ENCODE results near the gene HHATL.

HHATL gene

DNA sequence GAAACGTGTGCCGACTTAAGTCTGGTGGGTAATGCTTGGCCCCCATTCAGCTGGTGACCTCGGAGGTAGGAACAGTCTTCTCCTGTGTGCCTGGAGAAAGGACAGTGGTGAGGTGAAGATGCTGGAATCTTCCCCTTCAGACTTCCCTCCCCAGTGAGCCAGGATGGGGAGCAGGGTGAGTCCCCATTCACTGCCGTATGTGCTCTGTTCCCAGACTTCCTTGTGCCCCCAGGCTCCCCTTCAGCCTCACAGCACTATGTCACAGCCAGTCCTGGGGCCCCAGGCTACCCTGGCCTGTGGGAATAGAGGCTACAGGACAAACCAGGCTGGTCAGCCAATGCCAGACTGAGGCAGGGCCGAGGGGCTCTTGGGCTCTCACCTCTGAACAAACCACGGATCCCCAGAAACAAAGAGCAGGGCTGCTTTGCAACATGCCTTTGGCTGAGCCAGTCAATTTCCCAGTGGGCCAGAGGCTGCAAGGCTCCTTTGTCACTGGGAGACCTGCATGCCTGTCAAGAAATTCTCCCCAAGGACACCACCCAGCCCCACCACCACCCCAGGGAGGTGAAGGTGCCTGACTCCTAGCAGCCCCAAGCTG is 31.8 kb upstream of the HHATL start:
- TF ChIP-seq, protein P1, sequence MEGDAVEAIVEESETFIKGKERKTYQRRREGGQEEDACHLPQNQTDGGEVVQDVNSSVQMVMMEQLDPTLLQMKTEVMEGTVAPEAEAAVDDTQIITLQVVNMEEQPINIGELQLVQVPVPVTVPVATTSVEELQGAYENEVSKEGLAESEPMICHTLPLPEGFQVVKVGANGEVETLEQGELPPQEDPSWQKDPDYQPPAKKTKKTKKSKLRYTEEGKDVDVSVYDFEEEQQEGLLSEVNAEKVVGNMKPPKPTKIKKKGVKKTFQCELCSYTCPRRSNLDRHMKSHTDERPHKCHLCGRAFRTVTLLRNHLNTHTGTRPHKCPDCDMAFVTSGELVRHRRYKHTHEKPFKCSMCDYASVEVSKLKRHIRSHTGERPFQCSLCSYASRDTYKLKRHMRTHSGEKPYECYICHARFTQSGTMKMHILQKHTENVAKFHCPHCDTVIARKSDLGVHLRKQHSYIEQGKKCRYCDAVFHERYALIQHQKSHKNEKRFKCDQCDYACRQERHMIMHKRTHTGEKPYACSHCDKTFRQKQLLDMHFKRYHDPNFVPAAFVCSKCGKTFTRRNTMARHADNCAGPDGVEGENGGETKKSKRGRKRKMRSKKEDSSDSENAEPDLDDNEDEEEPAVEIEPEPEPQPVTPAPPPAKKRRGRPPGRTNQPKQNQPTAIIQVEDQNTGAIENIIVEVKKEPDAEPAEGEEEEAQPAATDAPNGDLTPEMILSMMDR (IDR thresholded peaks at IDR 0.05; ENCODE audit: control insufficient read depth, insufficient read depth, low read depth, low read length, missing control alignments): no peak
- no peak overlapping the region for H3K4me3 ChIP-seq (ENCODE audit: control insufficient read depth, low read depth, low read length)
- DNase-seq (ENCODE audit: low read depth): no peak

DNA sequence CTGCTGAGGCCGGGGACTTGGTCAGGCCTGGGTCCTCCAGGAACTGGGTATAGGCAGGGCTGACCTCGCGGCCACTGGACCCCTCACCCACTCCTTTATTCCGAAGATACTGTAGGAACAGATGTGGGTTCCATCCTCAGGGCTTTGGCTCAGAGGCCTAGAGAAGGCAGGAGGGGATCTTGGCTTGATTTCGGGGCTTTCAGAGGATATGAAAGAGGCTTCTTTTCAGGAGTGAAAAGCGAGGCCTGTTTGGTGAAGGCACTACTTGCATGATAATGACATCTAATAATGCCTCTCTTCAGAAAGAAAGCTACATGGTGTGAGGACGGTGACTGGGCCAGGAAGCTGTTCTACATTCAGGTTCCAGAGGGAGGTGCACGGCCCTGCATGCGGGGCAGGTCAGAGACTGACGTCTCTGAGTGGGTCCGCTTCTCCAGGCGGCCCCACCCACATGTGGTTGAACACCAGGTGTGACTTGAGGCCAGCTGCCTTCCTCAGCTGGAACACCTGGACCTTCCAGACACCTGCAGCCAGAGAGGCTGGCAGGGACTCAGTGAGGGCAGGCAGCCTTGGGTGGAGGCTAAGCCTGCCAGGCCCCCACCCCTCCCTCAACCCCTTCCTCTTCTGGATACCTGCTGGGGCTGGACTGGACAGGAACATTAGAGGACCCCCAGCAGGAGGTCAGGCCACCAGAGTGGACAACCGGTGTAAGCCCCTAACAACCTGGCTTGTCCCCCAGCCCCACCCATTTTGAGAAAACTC is 31.1 kb upstream of the HHATL start:
- TF ChIP-seq, protein P1 (IDR thresholded peaks at IDR 0.05; ENCODE audit: control insufficient read depth, insufficient read depth, low read depth, low read length, missing control alignments): no peak

DNA sequence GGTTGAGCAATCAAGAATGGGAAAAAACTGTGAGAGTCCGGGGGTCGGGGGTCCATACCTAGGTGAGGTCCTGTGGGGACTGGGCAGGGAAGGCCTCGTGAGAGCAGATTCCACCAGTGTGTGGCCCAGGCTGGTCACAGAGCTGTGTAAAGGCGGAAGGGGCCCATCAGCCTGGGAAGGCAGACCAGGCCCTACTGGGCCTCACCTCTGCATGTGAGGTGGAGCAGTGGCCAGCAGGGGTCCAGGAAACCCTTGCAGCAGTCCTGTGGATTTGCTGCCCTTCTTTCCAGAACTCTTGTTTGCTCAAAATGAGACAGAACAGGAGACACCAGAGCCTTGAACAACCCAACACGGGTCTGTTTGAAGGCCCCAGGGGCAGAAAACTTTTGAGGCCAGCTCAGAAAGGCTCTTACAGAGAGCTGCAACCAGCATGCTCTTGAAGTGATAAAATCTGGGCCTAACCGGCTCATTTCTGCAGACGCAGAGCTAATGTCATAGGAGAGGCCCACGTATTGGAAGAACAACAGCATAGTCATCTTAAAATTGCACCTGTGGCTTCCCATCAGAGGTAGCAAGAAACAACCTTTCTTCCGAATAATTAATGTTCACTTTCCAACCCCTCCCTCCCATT is 30.3 kb upstream of the HHATL start:
- DNase-seq (ENCODE audit: low read depth): no peak
- no peak overlapping the region for H3K4me3 ChIP-seq (ENCODE audit: control insufficient read depth, low read depth, low read length)
- TF ChIP-seq, protein P1 (IDR thresholded peaks at IDR 0.05; ENCODE audit: control insufficient read depth, insufficient read depth, low read depth, low read length, missing control alignments): no peak

More for the DNA sequence above, 31.1 kb upstream of the HHATL start:
- no peak overlapping the region for H3K4me3 ChIP-seq (ENCODE audit: control insufficient read depth, low read depth, low read length)
- no peak for DNase-seq (ENCODE audit: low read depth)

DNA sequence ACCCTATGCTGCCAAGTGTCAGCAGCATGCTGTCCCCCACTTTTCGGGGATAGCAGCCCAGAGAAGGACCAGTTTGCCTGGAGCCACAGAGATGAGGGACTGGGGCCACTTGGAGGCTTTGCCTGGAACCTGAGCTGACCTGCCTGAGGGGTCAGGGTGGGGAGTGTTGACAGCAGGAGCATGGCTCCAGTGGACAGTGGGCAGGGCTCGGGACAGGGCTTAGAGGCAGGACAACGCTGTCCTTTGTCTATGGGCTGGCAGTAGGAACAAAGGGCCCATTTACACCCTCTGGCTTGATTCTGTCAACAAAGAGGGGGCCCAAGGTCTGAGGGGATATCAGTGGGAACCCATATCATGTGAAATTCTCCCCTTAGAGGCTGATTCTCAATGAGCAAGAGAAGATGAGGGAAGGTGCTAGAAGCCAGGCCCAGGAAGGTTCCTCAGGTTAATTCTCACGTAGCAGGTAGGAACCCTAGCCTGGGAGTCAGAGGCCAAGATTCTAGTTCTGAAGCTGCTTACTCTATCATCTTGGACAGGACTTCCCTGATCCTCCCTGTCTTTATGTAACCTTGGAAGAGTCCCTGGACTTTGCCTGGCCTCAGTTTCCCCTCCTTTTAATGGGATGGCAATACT is 29.7 kb upstream of the HHATL start:
- TF ChIP-seq, protein P1 (IDR thresholded peaks at IDR 0.05; ENCODE audit: control insufficient read depth, insufficient read depth, low read depth, low read length, missing control alignments): no peak
- DNase-seq (ENCODE audit: low read depth): no peak
- H3K4me3 ChIP-seq (ENCODE audit: control insufficient read depth, low read depth, low read length): no peak overlapping the region

DNA sequence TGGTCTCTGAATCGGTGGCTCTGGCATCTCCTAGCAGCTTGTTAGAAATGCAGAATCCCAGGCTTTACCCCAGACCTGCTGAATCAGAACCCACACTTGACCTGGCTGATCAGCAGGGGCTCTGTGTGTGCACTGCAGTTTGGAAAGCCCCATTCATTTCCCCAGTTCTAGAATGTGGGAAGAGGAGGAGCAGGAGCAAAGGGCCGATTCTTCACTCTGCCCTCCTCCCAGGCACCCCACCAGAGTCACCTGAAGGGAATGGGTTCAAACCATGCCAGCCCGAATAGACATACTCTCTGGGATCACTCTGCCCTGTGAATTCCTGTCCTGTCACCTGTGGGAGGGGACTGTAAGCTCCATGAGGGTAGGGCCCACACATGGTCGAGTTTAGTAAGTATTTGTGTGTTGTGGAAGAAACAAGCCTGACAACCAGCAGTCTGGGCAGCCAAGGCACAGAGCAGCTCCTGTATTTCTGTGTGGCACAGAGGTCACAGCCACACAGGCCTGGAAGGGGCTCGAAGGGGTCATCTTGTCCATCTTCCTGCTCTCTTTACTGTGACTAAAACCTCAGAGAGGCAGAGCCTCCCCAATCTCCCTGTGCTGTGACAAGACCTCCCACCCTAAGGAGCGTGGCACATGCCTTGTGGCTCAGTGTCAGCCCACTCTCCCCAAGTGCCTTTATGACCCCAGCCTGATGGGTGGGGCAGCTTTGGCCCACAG is 29.0 kb upstream of the HHATL start:
- no peak for DNase-seq (ENCODE audit: low read depth)
- H3K4me3 ChIP-seq (ENCODE audit: control insufficient read depth, low read depth, low read length): no peak overlapping the region
- TF ChIP-seq, protein P1 (IDR thresholded peaks at IDR 0.05; ENCODE audit: control insufficient read depth, insufficient read depth, low read depth, low read length, missing control alignments): no peak

Measured in AG09309 (cell line).